Forelimb muscle (tissue), 1 donor: ENCODE results near the gene ITPA. TPM values are rescaled to one million over a fixed set of nuclear protein-coding genes. Genes with fewer than 3 reads are reported as not detected.

Source experiments
- DNase-seq: peaks from one replicate; pipeline ENCODE4 v3.0.0-alpha.2; 2013; ENCODE audit warnings: low read depth
- polyA plus RNA-seq: library from polyadenylated mRNA; unstranded; fragments of 120-200 nt; gene quantifications from one replicate; pipeline ENCODE4 v1.2.1, GENCODE V29; 2013; ENCODE audit not compliant: insufficient read length

The ITPA gene
- polyA plus RNA-seq, 1 donor, result 45.6 TPM

DNA sequence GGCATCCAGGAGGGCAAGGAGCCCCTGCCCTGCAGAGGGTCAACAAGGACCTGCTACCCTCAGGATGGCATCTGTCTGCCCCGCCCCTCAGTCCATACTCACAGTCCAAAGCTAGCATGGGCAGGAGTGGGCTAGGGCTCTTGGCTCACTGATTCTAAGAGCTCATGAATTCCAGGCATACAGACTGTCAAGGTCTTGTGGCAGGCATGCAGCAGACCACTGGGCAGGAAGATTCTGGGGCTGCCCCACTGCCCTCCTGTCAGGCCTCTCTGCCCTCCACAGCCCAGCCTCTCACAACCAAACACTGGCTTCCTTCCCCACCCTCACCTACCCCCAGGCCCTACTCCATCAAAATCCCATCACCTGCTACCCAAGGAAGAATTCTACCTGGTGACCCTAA lies 35.3 kb downstream of the ITPA start:
- DNase-seq, result no peak

GRCh38 chr20:3245156-3245555 lies 35.9 kb downstream of the ITPA start:
- DNase-seq, result no peak

DNA sequence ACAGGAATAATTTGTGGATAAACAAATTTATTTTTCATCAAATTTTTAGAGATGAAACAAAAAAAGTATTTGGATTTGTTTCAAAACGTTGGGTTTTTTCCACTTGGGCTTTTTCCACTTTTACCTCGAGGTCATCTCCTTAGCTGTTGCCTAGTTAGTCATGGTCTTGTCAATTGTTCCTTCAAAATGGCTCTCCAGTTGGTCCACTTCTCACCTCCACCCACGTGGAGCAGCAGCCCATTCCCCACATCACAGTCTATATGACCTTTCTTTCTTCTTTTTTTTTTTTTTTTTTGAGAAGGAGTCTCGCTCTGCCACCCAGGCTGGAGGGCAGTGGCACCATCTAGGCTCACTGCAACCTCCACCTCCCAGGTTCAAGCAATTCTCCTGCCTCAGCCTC lies 36.4 kb downstream of the ITPA start:
- DNase-seq, result no peak

DNA sequence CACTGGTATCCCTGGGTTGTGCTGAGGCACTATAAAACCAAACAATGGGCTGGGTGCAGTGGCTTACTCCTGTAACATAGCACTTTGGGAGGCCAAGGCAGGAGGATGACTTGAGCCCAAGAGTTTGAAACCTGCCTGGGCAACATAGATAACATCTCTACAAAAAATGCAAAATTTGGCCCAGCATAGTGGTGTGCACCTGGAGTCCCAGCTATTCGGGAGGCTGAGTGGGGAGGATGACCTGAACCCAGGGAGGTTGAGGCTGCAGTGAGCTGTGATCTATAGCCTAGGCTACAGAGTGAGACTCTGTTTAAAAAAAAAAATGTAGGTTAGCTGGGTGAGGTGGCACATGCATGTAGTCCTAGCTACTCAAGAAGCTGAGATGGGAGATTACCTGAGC lies 37.4 kb downstream of the ITPA start:
- no peak for DNase-seq

DNA sequence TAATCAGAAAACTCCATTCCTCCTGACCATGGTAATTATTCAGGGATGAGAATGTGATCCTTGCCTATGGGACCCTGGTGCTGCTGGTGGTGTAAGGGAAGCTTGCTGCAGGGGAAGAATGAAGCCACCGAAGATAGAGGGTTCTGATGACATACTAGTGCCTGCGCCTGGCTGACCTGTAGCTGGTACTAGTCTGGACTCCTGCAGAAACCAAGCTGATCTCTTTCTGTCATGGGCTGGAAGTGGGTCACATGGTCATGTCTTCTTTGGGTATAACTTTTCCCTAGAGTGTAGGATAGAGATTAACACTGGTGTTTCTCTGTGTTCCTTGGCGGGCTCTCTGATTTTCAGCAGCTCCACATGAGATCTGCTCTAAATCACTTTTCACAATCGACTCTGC lies 38.3 kb downstream of the ITPA start:
- no peak for DNase-seq

DNA sequence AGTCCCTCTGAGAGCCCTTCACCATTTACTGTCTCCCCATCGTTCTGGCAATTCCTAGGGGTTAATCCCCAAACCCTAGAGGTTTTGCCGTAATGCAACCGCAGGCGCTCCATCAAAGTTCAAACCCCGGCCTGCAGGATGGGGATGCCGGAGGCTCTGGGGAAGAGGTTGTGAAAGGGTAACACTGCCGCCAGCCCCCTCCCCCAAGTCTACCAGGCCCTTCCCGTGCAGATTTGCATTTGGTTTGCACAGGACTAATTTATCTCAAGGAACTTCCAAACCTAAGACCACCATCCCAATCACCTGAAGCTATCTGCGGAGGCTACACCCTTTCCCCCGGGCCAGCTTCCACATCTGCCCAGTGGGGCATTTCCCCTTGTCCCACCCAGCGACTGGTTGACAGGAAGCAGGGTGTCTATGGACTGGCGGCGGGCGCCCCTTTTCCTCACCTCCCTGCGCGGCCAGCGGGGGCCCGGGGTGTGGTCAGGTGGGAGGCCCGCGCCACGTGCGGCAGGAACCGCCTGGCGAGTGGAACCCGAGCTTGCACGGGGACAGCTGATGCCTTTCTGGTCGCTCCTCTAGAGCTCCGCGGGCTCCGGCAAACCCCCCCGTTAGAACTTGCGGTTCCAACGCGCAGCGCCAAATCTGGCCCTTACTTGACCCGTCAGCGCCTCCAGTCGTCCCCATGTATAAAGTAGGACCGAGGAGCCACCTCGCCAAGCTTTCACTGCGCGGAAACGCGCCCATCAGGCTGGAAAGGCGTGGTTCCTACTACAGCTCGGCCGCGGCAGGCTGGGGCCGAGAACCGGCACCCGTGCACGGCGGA lies 39.1 kb downstream of the ITPA start:
- peak; percentile 19 for DNase-seq

DNA sequence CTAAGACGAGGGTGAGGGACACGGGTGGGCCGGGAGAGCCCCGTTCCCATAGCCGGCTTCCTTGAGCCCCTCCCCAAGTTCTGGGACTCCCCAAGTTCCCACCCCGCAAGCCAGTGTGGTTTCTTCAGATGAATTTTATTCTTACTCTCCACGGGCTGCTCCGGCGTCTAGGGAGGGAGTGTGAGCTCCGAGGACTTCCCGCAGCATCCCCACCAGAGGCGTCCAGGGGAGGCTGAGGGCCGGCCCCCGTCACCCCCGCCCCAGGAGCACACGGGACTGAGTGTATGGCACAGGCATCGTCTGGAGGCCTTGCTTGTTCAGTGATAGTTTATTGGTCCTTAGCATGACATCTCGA lies 39.7 kb downstream of the ITPA start:
- no peak for DNase-seq

DNA sequence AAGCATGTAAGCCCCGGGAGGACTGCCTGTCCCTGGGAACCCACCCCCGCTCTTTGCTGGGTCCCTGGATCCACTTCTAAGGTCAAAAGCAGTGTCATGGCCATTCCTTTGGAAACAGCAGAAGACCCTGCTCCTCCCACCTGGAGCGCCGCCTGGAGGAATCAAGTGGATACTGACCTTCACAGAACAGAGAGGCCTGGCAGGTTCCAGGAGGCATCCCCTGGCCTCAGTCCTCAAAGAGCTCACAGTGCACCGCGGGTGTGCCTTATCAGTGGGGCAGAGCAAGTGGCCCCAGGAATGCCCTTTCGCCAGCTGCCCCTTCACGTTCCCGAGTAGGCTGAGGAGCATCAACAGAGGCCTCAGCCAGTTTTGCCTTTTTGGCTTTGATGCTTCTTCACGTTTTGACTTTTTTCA lies 40.8 kb downstream of the ITPA start:
- no peak for DNase-seq

DNA sequence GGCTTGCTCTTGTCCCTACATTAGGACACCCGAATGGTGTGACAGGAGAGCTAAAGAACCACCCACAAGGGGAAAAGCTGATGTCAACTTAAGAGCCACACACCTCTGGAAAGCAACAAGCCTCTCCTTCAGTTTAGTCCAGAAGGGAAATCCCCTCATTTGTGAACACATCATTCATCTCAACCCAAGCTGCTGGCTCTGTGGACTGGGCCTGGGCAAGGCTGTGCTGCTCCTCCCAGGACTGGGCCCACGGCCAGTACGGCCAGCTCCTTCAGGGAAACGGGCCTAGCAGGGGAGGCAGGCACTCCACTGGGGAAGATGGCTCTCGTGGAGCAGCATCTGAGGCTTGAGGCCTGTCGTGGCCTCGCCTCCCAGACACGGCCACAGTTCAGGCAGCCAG lies 42.5 kb downstream of the ITPA start:
- no peak for DNase-seq

DNA sequence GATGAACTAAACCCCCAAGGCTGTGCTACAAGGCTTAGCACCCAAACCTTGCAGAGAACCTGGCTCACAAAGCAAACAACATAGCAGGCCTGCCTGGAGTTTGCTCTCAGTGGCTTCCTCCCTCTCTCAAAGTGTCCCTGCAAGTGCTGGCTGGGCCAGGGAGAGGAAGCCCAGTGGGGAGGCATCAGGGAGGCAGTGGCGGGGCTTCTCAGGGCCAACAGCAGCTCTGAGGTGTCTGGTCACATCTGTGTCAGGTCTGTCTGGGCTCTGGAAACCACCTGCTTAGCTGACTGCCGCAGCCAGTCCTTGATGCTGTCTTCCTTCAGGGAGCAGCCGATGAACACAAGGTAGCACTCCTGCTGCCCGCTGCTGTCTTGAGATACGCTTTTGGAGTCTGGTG lies 46.4 kb downstream of the ITPA start:
- DNase-seq, result no peak

GRCh38 chr20:3258429-3258828 lies 49.1 kb downstream of the ITPA start:
- DNase-seq, result no peak

GRCh38 chr20:3262566-3262965 lies 53.3 kb downstream of the ITPA start:
- no peak for DNase-seq

DNA sequence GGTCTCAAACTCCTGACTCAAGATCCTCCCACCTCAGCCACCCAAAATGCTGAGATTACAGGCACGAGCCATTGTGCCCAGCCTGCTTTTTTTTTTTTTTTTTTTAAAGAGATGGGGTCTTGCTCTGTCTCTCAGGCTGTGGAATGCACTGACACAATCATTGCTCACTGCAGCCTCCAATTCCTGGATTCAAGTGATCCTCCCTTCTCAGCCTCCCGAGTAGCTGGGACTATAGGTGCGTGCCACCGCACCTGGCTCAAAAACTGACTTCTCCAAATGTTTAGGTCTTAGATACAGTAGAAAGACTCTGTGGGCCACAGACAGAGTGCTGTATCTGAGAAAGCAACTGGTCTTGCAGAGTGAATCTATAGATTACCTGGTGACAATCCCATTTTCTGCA lies 60.8 kb downstream of the ITPA start:
- DNase-seq, result no peak

- DNase-seq, result no peak
These were observed 64.1 kb downstream of the ITPA start for GRCh38 chr20:3273371-3273770.

Other genes with a start within 250 kb of the ITPA start
- 0.19 TPM for gene GNRH2, start 165.9 kb upstream of the ITPA start, polyA plus RNA-seq
- 35.0 TPM for gene MRPS26, start 163.4 kb upstream of the ITPA start, polyA plus RNA-seq
- 0.47 TPM for gene OXT, start 137.9 kb upstream of the ITPA start, polyA plus RNA-seq
- not detected for gene AVP, start 124.8 kb upstream of the ITPA start, polyA plus RNA-seq
- gene FASTKD5, start 49.6 kb upstream of the ITPA start, polyA plus RNA-seq, result 10.2 TPM
- 5.0 TPM for gene UBOX5, start 49.6 kb upstream of the ITPA start, polyA plus RNA-seq
- 3.5 TPM for gene LZTS3, start 35.9 kb upstream of the ITPA start, polyA plus RNA-seq
- 30.3 TPM for gene DDRGK1, start 4.8 kb upstream of the ITPA start, polyA plus RNA-seq
- gene SLC4A11, start 29.7 kb downstream of the ITPA start, polyA plus RNA-seq, result 1.1 TPM
- gene DNAAF9, start 198.2 kb downstream of the ITPA start, polyA plus RNA-seq, result 14.6 TPM